ENCODE measurements around the gene PIGU. TPM values are rescaled to one million over a fixed set of nuclear protein-coding genes. Genes with fewer than 3 reads are reported as not detected.

PIGU gene
- total RNA-seq, 4 donors from 2014 or later = 12.8 to 14.1 (median 13.7) TPM

GRCh38 chr20:34567892-34568865, 108.7 kb downstream of the PIGU start:
- H3K36me3 ChIP-seq = peaks cover 0 to 18% of the 10 kb centered on the region in 2 donors
- DNase-seq (no peak), ATAC-seq (no peak)
- in situ Hi-C loops (cut with MboI; ENCODE audit: low sequenced_read_pairs in 4 of 4) (no loop called here), intact Hi-C loops (cut with DNase I; ENCODE audit: low total_unique reads) (no loop called here)
- H3K4me3 ChIP-seq = no peak overlapping the region
- no peaks in the 10 kb centered on the region for H3K9me3 ChIP-seq
- no peak for TF ChIP-seq POLR2A (IDR thresholded peaks at IDR 0.05)
- no peak for TF ChIP-seq CTCF (IDR thresholded peaks at IDR 0.05 in 4 of 5, conservative IDR thresholded peaks at IDR 0.05 in 1 of 5)
- H3K4me1 ChIP-seq = peaks cover 5 to 6% of the 10 kb centered on the region in 2 donors
- no peak overlapping the region for H3K27ac ChIP-seq
- H3K27me3 ChIP-seq = no peaks in the 10 kb centered on the region

GRCh38 chr20:34566978-34567891, 109.7 kb downstream of the PIGU start:
- peaks cover 5 to 6% of the 10 kb centered on the region in 2 donors for H3K4me1 ChIP-seq
- no peaks in the 10 kb centered on the region for H3K27me3 ChIP-seq
- no peaks in the 10 kb centered on the region for H3K9me3 ChIP-seq
- TF ChIP-seq CTCF (IDR thresholded peaks at IDR 0.05 in 4 of 5, conservative IDR thresholded peaks at IDR 0.05 in 1 of 5) = no peak
- no peak for TF ChIP-seq POLR2A (IDR thresholded peaks at IDR 0.05)
- no peak overlapping the region for H3K27ac ChIP-seq
- intact Hi-C loops (cut with DNase I; ENCODE audit: low total_unique reads) (no loop called here), in situ Hi-C loops (cut with MboI; ENCODE audit: low sequenced_read_pairs in 4 of 4) (no loop called here)
- H3K4me3 ChIP-seq = no peak overlapping the region
- H3K36me3 ChIP-seq = peaks cover 0 to 10% of the 10 kb centered on the region in 2 donors
- ATAC-seq (no peak), DNase-seq (no peak)

- Histone ChIP-seq H3K9me3 (no peaks in the 10 kb centered on the region), H3K27me3 (no peaks in the 10 kb centered on the region), H3K36me3 (no peaks in the 10 kb centered on the region), H3K4me1 (peaks cover 5 to 6% of the 10 kb centered on the region in 2 donors), H3K4me3 (no peak overlapping the region), H3K27ac (peak overlapping the region in 3 of 4 donors; percentile 10 to 41 (median 24))
- intact Hi-C loops (cut with DNase I; ENCODE audit: low total_unique reads) (no loop called here), in situ Hi-C loops (cut with MboI; ENCODE audit: low sequenced_read_pairs in 4 of 4) (no loop called here)
- ATAC-seq (peak in 1 of 2 donors; percentile 59), DNase-seq (peak in 1 of 2 donors; percentile 43)
- TF ChIP-seq POLR2A (IDR thresholded peaks at IDR 0.05) (no peak), CTCF (IDR thresholded peaks at IDR 0.05 in 4 of 5, conservative IDR thresholded peaks at IDR 0.05 in 1 of 5) (no peak)
Measured at GRCh38 chr20:34564833-34565232, 112.1 kb downstream of the PIGU start.

- ATAC-seq (no peak), DNase-seq (no peak)
- Histone ChIP-seq H3K27ac (no peak overlapping the region), H3K4me3 (no peak overlapping the region), H3K27me3 (no peaks in the 10 kb centered on the region), H3K4me1 (peaks cover 5 to 10% of the 10 kb centered on the region in 2 donors), H3K36me3 (no peaks in the 10 kb centered on the region), H3K9me3 (no peaks in the 10 kb centered on the region)
- intact Hi-C loops (cut with DNase I; ENCODE audit: low total_unique reads) (no loop called here), in situ Hi-C loops (cut with MboI; ENCODE audit: low sequenced_read_pairs in 4 of 4) (no loop called here)
- no peak for TF ChIP-seq POLR2A (IDR thresholded peaks at IDR 0.05)
- peak in 1 of 5 experiments; percentile 21 for TF ChIP-seq CTCF (IDR thresholded peaks at IDR 0.05 in 4 of 5, conservative IDR thresholded peaks at IDR 0.05 in 1 of 5)
Measured at GRCh38 chr20:34562641-34563040, 114.3 kb downstream of the PIGU start.

All from gastrocnemius medialis (tissue), 4 donors.